Memory B cell (primary cell): ENCODE results near the gene CAPN13.

Experiments
- ATAC-seq: fragments of 150-1000 bp; cut with Tn5 transposase; 2 replicates; pipeline ENCODE4 v1.10.0; 2021; ENCODE audit warnings: low read depth, mild to moderate bottlenecking, moderate library complexity
- DNase-seq, 2 donors: peaks; one replicate each; pipeline ENCODE4 v3.0.0; 2022; ENCODE audit warnings: low spot score in 2 of 2
- H3K27ac Mint-ChIP-seq: one replicate; pipeline ENCODE4 v1.8.0; 2022; ENCODE audit warnings: mild to moderate bottlenecking, moderate library complexity, mixed read lengths
- H3K27me3 Mint-ChIP-seq: one replicate; pipeline ENCODE4 v1.8.0; 2022; ENCODE audit warnings: mixed read lengths
- H3K36me3 Mint-ChIP-seq: one replicate; pipeline ENCODE4 v1.8.0; 2022; ENCODE audit warnings: mild to moderate bottlenecking, mixed read lengths
- H3K4me1 Mint-ChIP-seq: one replicate; pipeline ENCODE4 v1.8.0; 2022; ENCODE audit warnings: mixed read lengths
- H3K4me3 Mint-ChIP-seq: one replicate; pipeline ENCODE4 v1.8.0; 2022; ENCODE audit warnings: mild to moderate bottlenecking, moderate library complexity, mixed read lengths
- H3K9me3 Mint-ChIP-seq: one replicate; pipeline ENCODE4 v1.8.0; 2022; ENCODE audit warnings: mixed read lengths

Gene CAPN13

DNA sequence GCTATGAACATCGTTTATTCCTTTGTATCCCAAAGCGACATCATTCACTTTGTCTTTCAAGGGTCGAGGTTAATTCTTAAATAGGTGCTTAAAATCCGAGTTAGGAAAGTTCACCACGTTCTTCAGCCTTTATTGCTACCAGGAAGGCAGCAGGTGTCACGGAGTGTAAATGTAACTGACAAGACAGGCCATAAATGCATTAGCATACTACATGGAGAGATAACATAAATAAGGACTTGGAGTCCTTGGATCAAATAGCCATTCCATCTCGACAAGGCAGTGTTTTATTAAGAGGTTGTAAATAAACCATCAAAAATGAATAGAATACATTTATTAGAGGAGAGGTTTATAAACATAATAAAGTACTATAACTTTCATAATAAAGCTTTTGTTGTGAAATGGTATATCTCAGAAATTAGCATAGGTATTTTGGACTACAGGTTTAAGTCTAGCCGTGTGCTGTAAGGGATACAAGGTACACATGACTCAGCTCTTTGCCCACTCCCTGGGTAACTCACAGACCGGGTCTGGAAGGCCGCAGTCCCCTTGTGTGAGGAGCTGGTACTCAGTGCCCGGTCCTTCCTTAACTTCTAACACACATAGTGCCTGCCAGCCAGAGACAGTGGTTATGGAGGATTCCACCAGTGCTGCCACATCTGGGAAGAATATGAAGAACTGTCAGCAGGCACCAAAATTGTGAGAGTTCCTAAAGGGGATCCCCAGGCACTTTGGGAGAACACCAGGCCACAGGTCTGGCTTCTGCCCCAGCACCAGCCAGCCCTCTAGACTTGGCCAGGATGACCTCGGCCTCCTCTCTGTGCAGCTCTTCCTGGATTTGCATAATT is 29.4 kb downstream of the CAPN13 start:
- Mint-ChIP-seq H3K4me3 (no peak overlapping the region), H3K27ac (no peak overlapping the region), H3K4me1 (peaks cover 4% of the 10 kb centered on the region), H3K27me3 (peaks cover 11% of the 10 kb centered on the region), H3K36me3 (no peaks in the 10 kb centered on the region), H3K9me3 (no peaks in the 10 kb centered on the region)
- DNase-seq = no peak
- ATAC-seq = no peak

DNA sequence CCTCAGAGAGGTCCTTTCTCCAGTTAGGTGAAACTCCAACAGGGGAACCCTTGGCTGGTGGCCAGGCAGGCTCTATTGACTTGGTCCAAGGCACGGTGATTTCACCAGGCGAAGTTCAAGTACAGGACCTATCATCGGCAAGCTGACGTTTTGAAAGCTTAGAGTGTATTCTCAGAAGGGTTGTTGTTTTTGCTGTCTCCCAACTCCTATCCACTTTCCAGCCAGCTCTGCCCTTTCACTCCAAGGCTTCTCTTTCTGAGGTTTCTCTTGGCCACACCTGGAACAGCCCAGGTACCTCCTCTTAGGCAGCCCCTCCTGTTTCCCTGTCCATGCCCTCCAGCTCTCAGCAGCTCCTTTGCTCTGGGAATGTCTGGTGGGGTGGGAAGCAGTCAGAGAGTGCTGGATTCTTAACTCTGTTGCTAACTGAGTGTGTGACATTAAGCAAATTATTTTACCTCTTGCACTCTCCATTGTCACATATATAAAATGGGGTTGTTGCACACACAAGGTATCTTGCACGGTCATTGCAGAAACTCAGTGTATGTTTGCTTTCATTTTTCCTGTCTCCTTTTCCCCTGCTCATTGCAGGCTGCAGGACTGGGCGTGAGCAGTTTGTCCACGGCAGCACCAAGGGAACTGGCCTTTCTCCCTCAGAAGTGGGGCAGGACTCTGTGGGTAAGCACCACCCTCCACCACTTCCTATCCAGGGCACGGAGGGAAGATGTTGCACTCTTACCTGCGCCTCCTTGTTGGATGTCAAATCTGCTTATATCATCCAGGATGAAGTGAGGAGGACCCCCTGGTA is 30.2 kb downstream of the CAPN13 start:
- peaks cover 4% of the 10 kb centered on the region for H3K4me1 Mint-ChIP-seq

DNA sequence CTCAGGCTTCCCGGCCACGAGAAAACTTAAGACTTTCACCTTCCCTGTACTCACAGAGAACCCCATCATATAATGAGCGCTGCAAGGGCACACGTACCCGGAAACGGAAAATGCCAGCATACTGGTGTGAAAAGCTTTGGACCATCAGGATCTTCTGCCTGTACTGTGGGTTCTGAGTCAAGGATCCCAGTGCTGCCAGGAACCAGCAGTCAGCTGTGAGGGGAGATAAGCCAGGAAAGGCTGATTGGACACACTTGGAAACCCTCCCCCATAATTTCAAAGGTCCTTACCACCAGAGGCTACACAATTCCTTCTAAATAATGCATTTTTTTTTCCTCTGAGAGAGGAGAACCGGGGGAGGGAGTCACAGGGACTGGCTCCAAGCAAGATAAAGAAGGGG is 31.4 kb downstream of the CAPN13 start:
- Mint-ChIP-seq H3K36me3 (no peaks in the 10 kb centered on the region), H3K27me3 (peaks cover 8% of the 10 kb centered on the region), H3K4me1 (peaks cover 4% of the 10 kb centered on the region), H3K27ac (no peak overlapping the region), H3K4me3 (no peak overlapping the region), H3K9me3 (no peaks in the 10 kb centered on the region)
- no peak for ATAC-seq
- DNase-seq = no peak

More for the DNA sequence above, 30.2 kb downstream of the CAPN13 start:
- no peaks in the 10 kb centered on the region for H3K9me3 Mint-ChIP-seq
- ATAC-seq (no peak), DNase-seq (no peak)
- H3K27ac Mint-ChIP-seq = no peak overlapping the region
- peaks cover 10% of the 10 kb centered on the region for H3K27me3 Mint-ChIP-seq
- no peaks in the 10 kb centered on the region for H3K36me3 Mint-ChIP-seq
- H3K4me3 Mint-ChIP-seq = no peak overlapping the region

DNA sequence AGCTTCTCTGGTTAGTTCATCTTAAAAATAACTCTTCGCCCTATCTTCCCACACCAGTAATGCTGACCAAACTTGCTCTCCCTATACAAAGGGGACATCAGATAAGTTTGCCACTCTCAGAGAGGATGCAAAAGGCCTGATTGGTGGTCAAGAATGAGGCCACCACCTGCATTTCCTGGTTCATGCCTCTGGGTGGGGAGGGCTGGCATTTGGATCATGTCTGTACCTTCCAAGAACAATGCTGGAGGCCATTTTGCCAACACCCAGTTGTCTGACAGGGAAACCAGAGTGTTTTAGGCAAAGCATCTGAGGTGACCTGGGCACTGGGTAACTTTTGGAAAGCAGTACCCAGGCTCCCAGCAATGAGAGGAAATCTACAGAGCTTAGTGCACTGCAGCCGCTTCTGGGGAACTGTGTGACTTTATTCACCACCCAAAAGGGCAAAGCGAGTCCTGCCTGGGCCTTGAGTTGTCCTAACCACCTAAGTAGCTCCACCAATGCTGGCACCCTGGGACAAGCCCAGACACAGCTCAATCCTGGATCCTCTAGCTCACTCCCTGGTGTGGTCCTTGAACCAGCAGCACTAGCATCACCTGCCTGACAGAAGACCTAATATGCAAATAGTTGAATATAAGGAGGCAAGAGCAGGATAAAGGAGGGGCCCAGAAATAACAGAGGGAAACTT is 35.1 kb downstream of the CAPN13 start:
- Mint-ChIP-seq H3K9me3 (no peaks in the 10 kb centered on the region), H3K4me1 (peaks cover 6% of the 10 kb centered on the region), H3K4me3 (no peak overlapping the region), H3K27ac (no peak overlapping the region), H3K36me3 (no peaks in the 10 kb centered on the region), H3K27me3 (peaks cover 20% of the 10 kb centered on the region)
- no peak for ATAC-seq
- DNase-seq = no peak

DNA sequence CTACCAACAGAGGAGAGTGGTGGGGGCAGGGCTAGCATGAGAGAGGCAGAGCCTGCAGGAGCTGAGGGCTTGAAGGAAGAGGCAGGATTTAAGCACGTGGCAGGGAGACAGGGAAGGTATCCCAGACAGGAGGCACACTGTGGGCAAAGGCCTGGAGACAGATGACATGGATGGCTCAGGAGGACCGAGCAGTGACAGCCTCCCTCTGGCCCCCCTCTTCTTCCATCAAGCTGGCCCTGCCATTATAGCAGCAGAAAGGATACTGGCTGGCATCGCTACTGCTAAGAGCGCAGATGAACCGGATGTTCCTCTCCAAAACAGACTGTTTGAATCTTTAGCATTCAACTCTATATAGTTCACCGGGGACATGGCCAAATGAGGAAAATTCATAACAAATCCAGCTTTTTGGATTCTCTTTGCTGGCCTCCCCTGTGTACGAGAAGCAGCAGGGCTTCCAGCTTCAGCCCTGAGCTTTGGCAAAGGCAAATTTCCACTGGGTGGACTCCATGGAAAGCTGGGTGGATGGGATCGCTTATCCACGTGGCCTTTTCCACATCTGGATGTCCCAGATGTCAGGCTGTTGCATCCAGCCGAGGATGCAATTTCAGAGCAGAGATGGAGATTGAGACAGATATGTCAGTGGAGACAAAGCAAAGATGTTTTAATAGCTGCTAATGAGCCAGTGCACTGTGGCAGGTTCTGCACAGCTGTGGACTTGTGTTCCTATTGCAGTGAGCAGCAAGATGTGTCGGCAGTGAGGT is 36.2 kb downstream of the CAPN13 start:
- H3K4me1 Mint-ChIP-seq = peaks cover 6% of the 10 kb centered on the region
- no peak for DNase-seq
- H3K9me3 Mint-ChIP-seq = no peaks in the 10 kb centered on the region

DNA sequence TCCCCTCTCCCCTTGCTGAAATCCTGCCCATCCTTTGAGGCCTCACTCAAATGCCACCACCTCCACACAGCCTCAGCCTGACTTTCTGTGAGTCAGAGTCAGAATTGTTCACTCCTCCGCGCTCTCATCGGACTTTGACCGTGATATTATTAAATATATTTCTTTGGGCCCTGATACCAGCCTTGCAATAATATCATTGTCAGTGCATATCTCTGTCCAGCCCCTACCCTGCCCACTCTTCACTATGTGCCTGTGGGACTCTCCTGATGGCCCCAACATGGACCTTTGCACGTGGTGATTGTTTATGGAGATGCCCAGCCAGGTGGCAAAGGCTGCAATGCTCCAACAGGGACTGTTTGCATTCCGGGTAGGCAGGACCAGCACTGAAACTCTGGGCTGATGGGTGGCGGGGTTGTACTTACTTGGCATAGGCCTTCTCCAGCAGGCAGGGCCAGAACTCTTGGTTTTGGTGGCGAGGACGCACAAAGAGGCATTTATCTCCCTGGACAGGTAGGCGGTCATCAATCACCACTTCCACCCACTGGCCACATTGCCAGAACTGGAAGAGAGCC is 37.3 kb downstream of the CAPN13 start:
- Mint-ChIP-seq H3K9me3 (no peaks in the 10 kb centered on the region), H3K4me3 (no peak overlapping the region), H3K27ac (no peak overlapping the region), H3K27me3 (peaks cover 24% of the 10 kb centered on the region), H3K36me3 (no peaks in the 10 kb centered on the region), H3K4me1 (peaks cover 3% of the 10 kb centered on the region)
- DNase-seq (no peak), ATAC-seq (no peak)

More for the DNA sequence above, 36.2 kb downstream of the CAPN13 start:
- H3K4me3 Mint-ChIP-seq = no peak overlapping the region
- H3K27me3 Mint-ChIP-seq = peaks cover 25% of the 10 kb centered on the region
- H3K36me3 Mint-ChIP-seq = no peaks in the 10 kb centered on the region
- ATAC-seq = no peak
- no peak overlapping the region for H3K27ac Mint-ChIP-seq

DNA sequence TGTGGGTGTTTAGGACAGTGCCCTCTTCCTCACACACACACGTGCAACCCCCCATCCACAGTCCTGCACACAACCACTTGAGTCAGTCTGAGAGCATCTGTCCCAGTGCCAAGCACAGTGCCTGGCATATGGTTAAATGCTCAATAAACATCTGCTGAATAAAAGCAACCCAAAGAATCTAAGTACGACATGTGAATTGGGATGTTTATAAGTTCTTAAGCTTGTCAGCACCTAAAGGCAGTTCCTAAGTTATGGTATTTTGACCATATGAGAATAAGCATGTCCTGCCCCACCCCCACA is 37.8 kb downstream of the CAPN13 start:
- H3K4me3 Mint-ChIP-seq = no peak overlapping the region
- H3K27me3 Mint-ChIP-seq = peaks cover 24% of the 10 kb centered on the region
- no peak for DNase-seq
- ATAC-seq = no peak
- no peaks in the 10 kb centered on the region for H3K36me3 Mint-ChIP-seq
- peaks cover 3% of the 10 kb centered on the region for H3K4me1 Mint-ChIP-seq
- no peak overlapping the region for H3K27ac Mint-ChIP-seq
- no peaks in the 10 kb centered on the region for H3K9me3 Mint-ChIP-seq

DNA sequence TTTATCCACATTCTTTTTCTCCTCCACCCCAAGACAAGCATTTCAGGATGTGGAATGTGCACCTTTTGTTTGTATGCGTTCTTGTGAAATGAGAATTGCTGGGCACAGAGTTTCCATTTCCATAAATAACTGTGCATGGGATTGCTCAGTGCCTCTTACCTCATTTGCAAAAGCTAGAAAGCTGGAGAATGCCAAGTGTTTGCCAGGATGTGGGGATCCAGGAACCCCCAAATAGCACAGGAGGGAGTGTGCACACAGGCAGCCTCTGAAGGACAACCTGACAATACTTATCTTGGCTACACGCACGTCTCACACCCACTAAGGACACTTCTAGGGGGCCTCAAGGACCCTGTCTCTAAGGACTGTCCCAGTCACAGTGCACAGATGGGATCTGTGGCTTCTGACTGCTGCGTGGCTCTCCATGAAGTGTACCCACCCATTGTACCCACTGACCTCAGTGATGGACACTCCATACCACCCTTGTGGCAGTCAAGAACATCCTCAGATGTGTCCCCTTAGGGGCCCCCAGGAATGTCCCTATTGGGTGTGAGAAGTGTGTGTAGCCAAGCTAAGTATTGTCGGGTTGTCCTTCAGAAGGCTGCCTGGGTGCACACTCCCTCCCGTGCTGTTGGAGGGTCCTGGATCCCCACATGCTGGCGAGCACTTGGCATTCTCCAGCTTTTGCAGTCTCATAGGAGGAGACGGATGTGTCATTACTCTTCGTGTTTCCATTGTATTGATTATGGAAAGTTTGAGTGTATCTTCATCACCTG is 38.4 kb downstream of the CAPN13 start:
- peaks cover 25% of the 10 kb centered on the region for H3K27me3 Mint-ChIP-seq
- ATAC-seq (no peak), DNase-seq (no peak)
- H3K9me3 Mint-ChIP-seq = no peaks in the 10 kb centered on the region
- H3K4me3 Mint-ChIP-seq = no peak overlapping the region
- H3K4me1 Mint-ChIP-seq = peaks cover 3% of the 10 kb centered on the region
- no peak overlapping the region for H3K27ac Mint-ChIP-seq
- H3K36me3 Mint-ChIP-seq = no peaks in the 10 kb centered on the region

DNA sequence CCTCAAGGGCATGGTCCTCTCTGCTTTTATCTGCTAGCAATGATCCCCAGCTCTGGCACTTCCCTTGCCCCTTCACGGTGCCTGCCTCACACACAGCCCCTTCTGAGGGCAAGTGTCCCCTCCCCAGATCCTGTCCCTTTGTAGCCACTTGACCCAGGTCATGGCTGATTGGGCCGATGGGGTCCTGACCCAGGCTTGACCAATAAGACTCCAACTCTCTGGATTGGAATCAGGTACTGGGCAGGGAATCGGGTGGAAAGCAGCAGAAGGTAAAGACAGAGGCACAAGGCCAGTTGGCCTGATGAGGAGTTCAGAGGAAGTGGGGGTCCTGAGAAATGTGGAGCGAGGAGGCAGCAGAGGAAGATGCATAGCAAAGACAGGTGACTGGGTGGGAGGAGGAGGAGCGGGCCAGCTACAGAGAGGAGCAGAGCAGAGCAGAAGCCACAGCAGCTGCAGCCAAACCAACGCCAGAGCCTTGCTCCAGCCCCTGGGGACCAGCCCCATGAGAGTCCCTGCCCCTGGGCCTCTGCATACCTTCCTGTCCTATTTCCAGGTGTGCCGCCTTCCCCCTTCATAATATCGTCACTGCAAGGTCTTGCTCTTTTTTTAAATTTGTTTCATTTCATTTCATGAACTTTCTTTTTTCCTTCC is 39.1 kb downstream of the CAPN13 start:
- no peak for DNase-seq
- Mint-ChIP-seq H3K27ac (no peak overlapping the region), H3K9me3 (no peaks in the 10 kb centered on the region), H3K27me3 (peaks cover 23% of the 10 kb centered on the region), H3K36me3 (no peaks in the 10 kb centered on the region), H3K4me3 (no peak overlapping the region), H3K4me1 (peaks cover 3% of the 10 kb centered on the region)
- ATAC-seq = no peak

DNA sequence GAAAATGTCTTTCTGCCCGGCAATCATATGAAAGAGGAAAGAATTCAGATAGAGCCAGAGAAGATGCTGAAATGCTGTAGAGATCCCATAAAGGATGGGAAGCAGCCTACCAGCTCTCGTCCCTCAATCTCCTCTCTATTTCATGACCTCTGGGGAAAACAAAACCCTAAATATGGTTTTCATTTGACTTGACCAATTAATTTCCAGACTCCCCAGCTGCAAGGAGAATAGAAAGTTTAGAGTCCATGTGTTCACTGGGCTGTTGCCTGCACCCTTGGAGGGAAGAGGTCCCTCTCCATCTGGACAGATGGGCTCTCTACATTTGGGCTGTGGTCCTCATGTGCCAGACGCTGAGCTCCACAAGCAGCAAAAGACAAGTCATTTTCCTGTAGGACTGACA is 40.6 kb downstream of the CAPN13 start:
- no peaks in the 10 kb centered on the region for H3K9me3 Mint-ChIP-seq
- H3K4me1 Mint-ChIP-seq = peaks cover 3% of the 10 kb centered on the region
- no peaks in the 10 kb centered on the region for H3K36me3 Mint-ChIP-seq
- DNase-seq (no peak), ATAC-seq (no peak)
- peaks cover 23% of the 10 kb centered on the region for H3K27me3 Mint-ChIP-seq
- no peak overlapping the region for H3K4me3 Mint-ChIP-seq
- no peak overlapping the region for H3K27ac Mint-ChIP-seq

DNA sequence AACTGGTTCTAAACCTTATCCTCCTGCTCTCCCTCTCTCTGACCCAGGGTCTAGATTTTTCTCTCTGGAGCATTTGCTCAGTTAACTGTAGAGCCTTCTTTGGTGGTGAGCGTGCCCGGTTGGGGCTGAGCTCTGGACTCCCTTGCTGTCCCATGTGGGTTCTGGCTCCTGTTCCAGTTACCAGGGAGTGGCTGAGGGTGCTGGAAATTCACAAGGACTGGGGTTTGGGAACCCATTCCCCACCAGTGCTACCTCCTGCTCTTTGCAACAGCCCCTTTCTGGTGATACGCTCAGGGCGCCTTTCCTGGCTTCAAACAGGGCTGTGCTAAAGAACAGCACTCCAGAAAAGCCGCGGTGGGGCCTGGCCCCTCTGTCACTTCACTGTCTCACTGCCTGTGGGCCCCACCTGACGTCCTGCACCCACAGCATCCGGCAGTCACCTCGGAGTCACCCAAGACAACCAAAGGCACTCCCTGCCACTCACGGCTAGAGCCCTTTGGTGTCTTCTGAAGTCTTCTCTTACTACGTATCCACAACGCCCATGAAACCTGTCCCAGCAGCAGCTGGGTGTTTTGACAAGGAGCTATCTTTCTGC is 41.3 kb downstream of the CAPN13 start:
- H3K36me3 Mint-ChIP-seq = no peaks in the 10 kb centered on the region
- DNase-seq (no peak), ATAC-seq (no peak)
- H3K9me3 Mint-ChIP-seq = no peaks in the 10 kb centered on the region
- H3K27me3 Mint-ChIP-seq = peaks cover 25% of the 10 kb centered on the region
- H3K4me1 Mint-ChIP-seq = peaks cover 3% of the 10 kb centered on the region
- H3K27ac Mint-ChIP-seq = no peak overlapping the region
- H3K4me3 Mint-ChIP-seq = no peak overlapping the region

DNA sequence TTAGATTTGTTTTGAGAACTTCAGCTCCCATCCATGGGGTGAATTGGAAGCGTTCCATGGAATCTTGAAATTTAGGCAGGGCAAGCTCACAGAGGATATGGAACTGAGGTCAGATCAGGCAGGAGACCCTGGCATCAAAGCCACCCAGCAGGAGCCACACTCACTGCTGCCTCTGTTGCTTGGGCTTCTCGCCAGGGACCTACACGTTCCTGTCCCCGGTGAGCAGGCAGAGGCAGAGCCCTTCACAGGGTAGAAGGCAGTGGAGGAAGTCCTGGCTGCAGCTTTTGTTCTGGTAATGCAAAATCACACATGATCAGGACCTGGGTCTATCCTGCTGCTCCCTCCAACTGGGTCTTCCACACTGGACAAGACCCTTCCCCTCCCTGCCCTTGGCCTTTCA is 42.1 kb downstream of the CAPN13 start:
- no peak overlapping the region for H3K4me3 Mint-ChIP-seq
- H3K27ac Mint-ChIP-seq = no peak overlapping the region
- peaks cover 3% of the 10 kb centered on the region for H3K4me1 Mint-ChIP-seq
- no peak for DNase-seq
- no peaks in the 10 kb centered on the region for H3K36me3 Mint-ChIP-seq
- peaks cover 21% of the 10 kb centered on the region for H3K27me3 Mint-ChIP-seq
- H3K9me3 Mint-ChIP-seq = no peaks in the 10 kb centered on the region
- no peak for ATAC-seq
